ENCODE measurements around the gene MTRFR. TPM values are rescaled to one million over a fixed set of nuclear protein-coding genes. Genes with fewer than 3 reads are reported as not detected.

MTRFR gene
- total and polyA plus RNA-seq, 2 donors (not counting 1 experiment from before 2014, with no cell fraction given), result 18.7 to 45.5 TPM

DNA sequence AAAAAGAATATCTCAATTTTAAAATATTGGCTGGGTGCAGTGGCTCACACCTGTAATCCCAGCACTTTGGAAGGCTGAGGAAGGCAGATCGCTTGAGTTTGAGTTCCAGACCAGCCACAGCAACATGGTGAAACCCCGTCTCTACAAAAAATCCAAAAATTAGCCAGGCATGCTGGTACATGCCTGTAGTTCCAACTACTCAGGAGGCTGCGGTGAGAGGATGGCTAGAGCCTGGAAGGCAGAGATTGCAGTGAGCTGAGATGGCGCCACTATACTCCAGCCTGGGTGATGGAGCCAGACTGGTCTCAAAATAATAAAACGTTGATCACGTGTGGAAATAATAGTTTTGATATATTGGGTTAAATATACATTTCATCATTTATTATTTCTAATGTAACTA, 5.7 kb downstream of the MTRFR start:
- Histone ChIP-seq H3K36me3 (replicated peaks in 1 of 2; ENCODE audit: control extremely low read depth in 1 of 2, control insufficient read depth in 1 of 2, extremely low read depth in 1 of 2, insufficient read depth in 2 of 2, low read length in 1 of 2) (peaks cover 0 to 22% of the 10 kb centered on the region in 2 experiments), H4K20me1 (ENCODE audit: control insufficient read depth, insufficient read depth, low read length, poor library complexity, severe bottlenecking) (peaks cover 73% of the 10 kb centered on the region), H3K9me3 (ENCODE audit: control extremely low read depth in 1 of 3, control insufficient read depth in 2 of 3, insufficient read depth in 1 of 3, low read length in 2 of 3) (no peaks in the 10 kb centered on the region), H3K4me2 (replicated peaks; ENCODE audit: low read depth, low read length, poor library complexity, severe bottlenecking) (no peak overlapping the region), H3K4me1 (ENCODE audit: control insufficient read depth in 2 of 2, insufficient read depth in 2 of 2, low read length in 2 of 2) (peaks cover 57 to 61% of the 10 kb centered on the region in 2 donors), H2AFZ (ENCODE audit: insufficient read depth, low read depth, low read length, poor library complexity, severe bottlenecking) (no peak overlapping the region), H3K27ac (ENCODE audit: low read length in 2 of 2) (peak overlapping the region in 1 of 2 donors; percentile 67), H3K4me3 (ENCODE audit: control extremely low read depth in 1 of 5, extremely low read depth in 1 of 5, insufficient read depth in 1 of 5, low read depth in 2 of 5, low read length in 4 of 5) (no peak overlapping the region), H3K9ac (ENCODE audit: low read length) (no peak overlapping the region), H3K27me3 (replicated peaks in 1 of 4; ENCODE audit: control extremely low read depth in 1 of 4, control insufficient read depth in 3 of 4, insufficient read depth in 4 of 4, low read length in 3 of 4) (no peaks in the 10 kb centered on the region), H3K79me2 (ENCODE audit: control insufficient read depth, insufficient read depth, low read length) (peaks cover 74% of the 10 kb centered on the region)
- no peak for TF ChIP-seq EZH2 (IDR thresholded peaks at IDR 0.05; ENCODE audit: borderline replicate concordance, insufficient read depth, low read depth, low read length, poor library complexity, severe bottlenecking)
- TF ChIP-seq, protein P1, sequence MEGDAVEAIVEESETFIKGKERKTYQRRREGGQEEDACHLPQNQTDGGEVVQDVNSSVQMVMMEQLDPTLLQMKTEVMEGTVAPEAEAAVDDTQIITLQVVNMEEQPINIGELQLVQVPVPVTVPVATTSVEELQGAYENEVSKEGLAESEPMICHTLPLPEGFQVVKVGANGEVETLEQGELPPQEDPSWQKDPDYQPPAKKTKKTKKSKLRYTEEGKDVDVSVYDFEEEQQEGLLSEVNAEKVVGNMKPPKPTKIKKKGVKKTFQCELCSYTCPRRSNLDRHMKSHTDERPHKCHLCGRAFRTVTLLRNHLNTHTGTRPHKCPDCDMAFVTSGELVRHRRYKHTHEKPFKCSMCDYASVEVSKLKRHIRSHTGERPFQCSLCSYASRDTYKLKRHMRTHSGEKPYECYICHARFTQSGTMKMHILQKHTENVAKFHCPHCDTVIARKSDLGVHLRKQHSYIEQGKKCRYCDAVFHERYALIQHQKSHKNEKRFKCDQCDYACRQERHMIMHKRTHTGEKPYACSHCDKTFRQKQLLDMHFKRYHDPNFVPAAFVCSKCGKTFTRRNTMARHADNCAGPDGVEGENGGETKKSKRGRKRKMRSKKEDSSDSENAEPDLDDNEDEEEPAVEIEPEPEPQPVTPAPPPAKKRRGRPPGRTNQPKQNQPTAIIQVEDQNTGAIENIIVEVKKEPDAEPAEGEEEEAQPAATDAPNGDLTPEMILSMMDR (IDR thresholded peaks at IDR 0.05), result no peak
- ChIA-PET POLR2A (interaction anchor here (2.0 kb wide), 1 partner anchor 195 kb away, joined by 15 read pairs; no protein-coding TSS in a partner anchor), CTCF (interaction anchor here (0.8 to 8.0 kb wide), 20 partner anchors 10 to 445 kb away, joined by 3 to 212 read pairs (median 8); partner anchors contain the start of genes OGFOD2 and PITPNM2)
- no peak for ATAC-seq (ENCODE audit: low read depth)
- no peaks in the 10 kb centered on the region for H3K9me3 Mint-ChIP-seq (ENCODE audit: insufficient read depth)
- 100% methylated on average over 2 of the region's 6 CpGs for WGBS (ENCODE audit: insufficient coverage)
- H3K27ac Mint-ChIP-seq, result no peak overlapping the region
- DNase-seq, result no peak
- H3K4me3 Mint-ChIP-seq, result no peak overlapping the region
- H3K4me1 Mint-ChIP-seq, result peaks cover 54% of the 10 kb centered on the region
- no peaks in the 10 kb centered on the region for H3K27me3 Mint-ChIP-seq
- intact Hi-C loops (cut with micrococcal nuclease), result loop anchor here (1.0 to 5.0 kb wide), 3 partner anchors 196 to 467 kb away; partner anchors contain the start of gene CCDC62

DNA sequence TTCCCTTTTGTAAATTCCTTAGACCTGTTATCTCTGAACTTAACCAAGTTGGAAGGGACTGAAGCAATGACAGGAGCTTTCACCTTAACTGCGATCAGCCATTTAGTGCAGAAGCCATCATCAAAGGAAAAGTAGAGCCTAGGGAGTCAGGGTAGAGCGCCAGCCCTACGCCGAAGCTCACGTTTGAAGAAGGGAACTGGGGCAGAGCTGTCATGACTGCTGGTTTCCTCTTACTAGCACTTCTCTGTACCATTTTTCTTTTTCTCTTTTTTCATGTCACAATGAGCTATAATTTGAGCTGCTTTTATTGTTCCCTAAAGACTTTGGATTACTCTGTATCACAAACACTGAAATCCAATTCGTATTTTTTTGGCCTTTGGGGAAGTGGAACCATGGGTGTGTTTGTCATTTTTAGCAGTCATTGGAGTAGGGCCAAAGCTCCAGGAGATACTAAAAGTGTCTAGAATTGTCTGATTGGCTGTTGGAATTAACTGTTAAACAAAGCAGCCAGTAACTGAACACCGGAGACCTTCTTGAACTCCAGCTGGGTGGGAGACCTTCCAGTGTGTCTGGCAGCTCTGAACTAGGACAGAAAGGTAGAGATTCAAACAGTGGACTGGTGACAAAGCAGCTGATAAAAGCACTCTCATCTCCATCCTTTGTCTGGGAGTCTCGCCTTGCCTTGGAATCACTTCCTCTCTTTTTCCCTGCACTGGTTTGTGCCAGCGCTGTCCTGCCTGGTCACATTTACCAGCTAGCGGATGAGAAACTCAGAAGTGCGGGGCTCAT, 9.1 kb downstream of the MTRFR start:
- no peaks in the 10 kb centered on the region for H3K9me3 Mint-ChIP-seq (ENCODE audit: insufficient read depth)
- peak overlapping the region; percentile 32 for H3K9ac ChIP-seq (ENCODE audit: low read length)
- no peak overlapping the region for H3K4me3 ChIP-seq (ENCODE audit: control extremely low read depth in 1 of 5, extremely low read depth in 1 of 5, insufficient read depth in 1 of 5, low read depth in 2 of 5, low read length in 4 of 5)
- H3K27me3 Mint-ChIP-seq, result no peaks in the 10 kb centered on the region
- 48% methylated on average over 9 of the region's 11 CpGs for WGBS (ENCODE audit: insufficient coverage)
- H3K4me2 ChIP-seq (replicated peaks; ENCODE audit: low read depth, low read length, poor library complexity, severe bottlenecking), result no peak overlapping the region
- ChIA-PET CTCF (interaction anchor here (0.7 to 8.0 kb wide), 6 partner anchors 21 to 664 kb away, joined by 3 to 212 read pairs (median 3); no protein-coding TSS in a partner anchor), POLR2A (no interaction called here)
- DNase-seq (no peak), ATAC-seq (ENCODE audit: low read depth) (no peak)
- H3K27ac ChIP-seq (ENCODE audit: low read length in 2 of 2), result peak overlapping the region in 1 of 2 donors; percentile 69
- intact Hi-C loops (cut with micrococcal nuclease), result no loop called here
- TF ChIP-seq EZH2 (IDR thresholded peaks at IDR 0.05; ENCODE audit: borderline replicate concordance, insufficient read depth, low read depth, low read length, poor library complexity, severe bottlenecking), result no peak
- TF ChIP-seq, protein P1 (IDR thresholded peaks at IDR 0.05), result no peak
- H3K4me1 Mint-ChIP-seq, result peaks cover 45% of the 10 kb centered on the region
- peaks cover 0 to 22% of the 10 kb centered on the region in 2 experiments for H3K36me3 ChIP-seq (replicated peaks in 1 of 2; ENCODE audit: control extremely low read depth in 1 of 2, control insufficient read depth in 1 of 2, extremely low read depth in 1 of 2, insufficient read depth in 2 of 2, low read length in 1 of 2)
- peaks cover 76% of the 10 kb centered on the region for H4K20me1 ChIP-seq (ENCODE audit: control insufficient read depth, insufficient read depth, low read length, poor library complexity, severe bottlenecking)
- H2AFZ ChIP-seq (ENCODE audit: insufficient read depth, low read depth, low read length, poor library complexity, severe bottlenecking), result no peak overlapping the region
- no peak overlapping the region for H3K4me3 Mint-ChIP-seq
- H3K4me1 ChIP-seq (ENCODE audit: control insufficient read depth in 2 of 2, insufficient read depth in 2 of 2, low read length in 2 of 2), result peaks cover 25 to 27% of the 10 kb centered on the region in 2 donors
- H3K27me3 ChIP-seq (replicated peaks in 1 of 4; ENCODE audit: control extremely low read depth in 1 of 4, control insufficient read depth in 3 of 4, insufficient read depth in 4 of 4, low read length in 3 of 4), result no peaks in the 10 kb centered on the region
- peaks cover 83% of the 10 kb centered on the region for H3K79me2 ChIP-seq (ENCODE audit: control insufficient read depth, insufficient read depth, low read length)
- H3K9me3 ChIP-seq (ENCODE audit: control extremely low read depth in 1 of 3, control insufficient read depth in 2 of 3, insufficient read depth in 1 of 3, low read length in 2 of 3), result no peaks in the 10 kb centered on the region
- peak overlapping the region; percentile 53 for H3K27ac Mint-ChIP-seq

Measured in B cell (primary cell).